PFSK-1 (cell line): ENCODE data around the gene KAZN.

ENCODE experiments used
- POLR2AphosphoS5 ChIP-seq: IDR thresholded peaks from 2 replicates; pipeline ENCODE4 v1.6.1; 2012; ENCODE audit warnings: low read depth, mild to moderate bottlenecking, control low read depth, low read length, moderate library complexity
- SIN3A ChIP-seq: IDR thresholded peaks from 2 replicates; pipeline ENCODE4 v1.6.1; 2012; ENCODE audit warnings: mild to moderate bottlenecking, low read length, moderate library complexity, borderline replicate concordance; ENCODE audit not compliant: insufficient read depth
- TAF1 ChIP-seq: IDR thresholded peaks from 2 replicates; pipeline ENCODE4 v1.6.1; 2012; ENCODE audit warnings: low read length, control low read depth, borderline replicate concordance; ENCODE audit not compliant: insufficient read depth

DNA sequence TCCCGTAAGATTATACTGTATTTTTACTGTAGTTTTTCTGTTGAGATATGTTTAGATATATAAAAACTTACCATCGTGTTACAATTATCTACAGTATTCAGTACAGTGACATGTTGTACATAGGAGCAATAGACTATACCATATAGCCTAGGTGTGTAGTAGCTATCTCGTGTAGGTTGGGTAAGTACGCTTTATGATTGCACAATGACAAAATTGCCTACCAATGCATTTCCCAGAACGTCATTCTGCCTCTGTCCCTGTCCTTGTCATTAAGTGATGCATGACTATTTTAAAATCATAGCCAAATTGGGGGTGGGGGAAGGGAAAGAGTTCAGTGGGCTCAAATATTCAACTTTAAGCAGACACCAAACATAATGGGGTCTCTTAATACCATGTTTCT is 321.3 kb downstream of the KAZN start:
- TF ChIP-seq POLR2AphosphoS5 (no peak), TAF1 (no peak), SIN3A (no peak)
